ENCODE measurements around the gene PBX1.

- TF ChIP-seq, protein P1, sequence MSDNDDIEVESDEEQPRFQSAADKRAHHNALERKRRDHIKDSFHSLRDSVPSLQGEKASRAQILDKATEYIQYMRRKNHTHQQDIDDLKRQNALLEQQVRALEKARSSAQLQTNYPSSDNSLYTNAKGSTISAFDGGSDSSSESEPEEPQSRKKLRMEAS (IDR thresholded peaks at IDR 0.05; ENCODE audit: low read depth, low read length), result no peak
- TF ChIP-seq POLR2AphosphoS5 (IDR thresholded peaks at IDR 0.05; ENCODE audit: low read length), result no peak
- TF ChIP-seq REST (IDR thresholded peaks at IDR 0.05; ENCODE audit: low read depth, low read length), result no peak
- no peak for TF ChIP-seq JUND (IDR thresholded peaks at IDR 0.05; ENCODE audit: low read depth, low read length)
- TF ChIP-seq MYC (IDR thresholded peaks at IDR 0.05; ENCODE audit: insufficient read depth, insufficient read length, insufficient replicate concordance, low read length, severe bottlenecking), result no peak
- TF ChIP-seq HDAC6 (IDR thresholded peaks at IDR 0.05; ENCODE audit: unreplicated experiment), result no peak
Observed at GRCh38 chr1:164581762-164582161, 22.8 kb downstream of the PBX1 start.
